Hematopoietic multipotent progenitor cell (in vitro differentiated cells): Measurements from ENCODE around the gene MKLN1. TPM values are rescaled to one million over a fixed set of nuclear protein-coding genes. Genes with fewer than 3 reads are reported as not detected.
"Not testable (repeated sequence)": the region's sequence is repeated elsewhere in the genome, so short reads cannot be mapped to it uniquely, and the experiment has no call there.

Source experiments
- DNase-seq, 3 donors: peaks; one replicate each; pipeline ENCODE4 v3.0.0-alpha.2; 2011 to 2015; ENCODE audit warnings: low read depth in 2 of 3, low spot score in 2 of 3
- total RNA-seq: library from RNA; depleted of rRNA; stranded (reverse); fragments of >200 nt; gene quantifications from one replicate; pipeline ENCODE4 v1.2.3, GENCODE V29; 2012

MKLN1 gene
- total RNA-seq, 1 donor = 27.7 TPM

GRCh38 chr7:131388126-131388525 is 60.5 kb downstream of the MKLN1 start:
- DNase-seq = no peak

DNA sequence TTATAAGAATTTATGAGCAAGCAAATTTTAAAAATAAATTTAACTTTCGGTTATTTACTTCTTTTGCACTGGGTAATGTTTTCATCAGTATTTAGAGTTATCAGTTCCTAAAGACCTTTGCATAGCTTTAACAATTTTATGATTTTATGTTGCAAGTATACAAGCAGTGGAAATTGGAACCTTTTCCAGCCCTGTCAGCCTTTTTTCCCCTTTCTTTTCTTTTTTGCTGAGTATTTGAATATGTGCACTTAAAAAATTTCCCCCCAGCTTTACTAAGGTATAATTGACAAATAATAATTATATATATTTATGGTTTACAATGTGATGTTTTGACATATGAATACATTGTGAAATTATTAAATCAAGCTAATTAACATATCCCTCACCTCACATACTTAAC is 62.6 kb downstream of the MKLN1 start:
- DNase-seq = no peak

DNA sequence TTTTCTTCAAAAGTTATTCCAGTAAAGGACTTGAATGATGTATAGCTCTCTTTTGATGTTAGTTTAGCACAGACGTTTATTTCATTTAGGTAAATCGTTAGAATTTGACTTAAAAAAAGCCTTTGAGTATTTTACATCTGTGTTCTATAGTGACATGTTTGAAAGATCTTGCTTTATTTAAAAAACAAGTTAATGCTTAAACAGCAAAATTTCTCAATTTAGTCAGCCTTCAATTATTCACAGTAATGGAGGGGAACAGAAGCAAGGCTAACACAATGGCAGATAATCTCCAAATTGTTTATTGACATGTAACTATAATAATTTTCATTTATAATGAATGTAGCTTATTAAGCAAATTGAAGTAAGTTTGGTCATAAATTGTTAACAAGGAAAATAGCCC is 63.5 kb downstream of the MKLN1 start:
- no peak for DNase-seq

- DNase-seq = no peak
These were observed 73.1 kb downstream of the MKLN1 start for GRCh38 chr7:131400681-131401176.

DNA sequence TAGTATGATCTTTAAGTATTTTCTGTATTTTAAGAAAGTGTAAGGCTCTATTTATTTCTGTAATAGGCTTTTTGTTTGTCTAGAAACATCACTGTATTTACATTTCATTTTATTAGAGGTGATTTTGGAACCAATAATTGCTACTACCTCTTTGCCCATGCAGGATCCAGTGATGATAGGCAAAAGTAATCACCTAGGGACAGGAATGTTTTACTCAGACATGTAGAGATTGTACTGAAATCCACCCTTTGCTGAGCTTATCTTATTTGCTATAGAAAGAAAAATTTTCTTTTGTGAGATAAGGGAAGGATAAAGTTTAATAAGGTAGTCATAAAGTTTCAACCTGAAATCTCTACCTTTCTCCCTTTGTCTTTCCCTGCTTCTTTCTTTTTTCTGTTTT is 73.5 kb downstream of the MKLN1 start:
- DNase-seq = no peak

- DNase-seq = no peak
These were observed 75.6 kb downstream of the MKLN1 start for GRCh38 chr7:131403322-131403721.

GRCh38 chr7:131404226-131404911 is 76.7 kb downstream of the MKLN1 start:
- DNase-seq = no peak

DNA sequence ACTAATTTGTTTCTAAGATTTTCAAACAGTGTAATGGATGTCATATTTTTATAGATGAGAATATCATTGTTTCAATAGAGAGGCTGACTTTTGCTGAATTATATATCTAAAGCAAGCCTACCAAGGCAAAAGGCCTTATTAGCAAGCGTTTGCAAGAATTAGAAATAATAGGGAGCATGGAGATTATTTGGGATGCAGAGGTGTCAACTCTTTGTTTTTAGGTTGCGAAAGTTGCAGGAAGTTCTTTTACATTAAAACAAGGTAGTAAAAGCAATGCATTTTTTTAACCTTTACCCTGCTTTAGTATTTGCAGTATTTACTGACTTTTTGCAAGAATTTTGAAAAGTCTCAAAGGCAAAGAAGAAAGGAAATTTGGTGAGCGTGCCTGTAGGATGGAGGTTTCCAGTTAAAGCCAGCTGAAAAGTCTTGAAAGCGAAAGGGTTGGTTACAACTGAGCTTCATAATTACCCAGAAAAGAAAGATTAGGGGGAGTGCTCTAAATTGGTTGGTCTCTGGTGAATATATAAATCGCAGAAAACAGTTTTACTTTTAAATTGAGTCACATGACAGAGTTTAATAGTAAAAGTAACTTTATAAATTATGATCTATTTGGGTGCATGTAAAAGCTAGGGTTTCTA is 81.6 kb downstream of the MKLN1 start:
- no peak for DNase-seq

GRCh38 chr7:131412031-131412430 is 84.4 kb downstream of the MKLN1 start:
- no peak for DNase-seq

- DNase-seq = no peak
These were observed 86.0 kb downstream of the MKLN1 start for GRCh38 chr7:131413711-131414110.

- peak in 2 of 3 donors; percentile 36 to 64 for DNase-seq
These were observed 96.6 kb downstream of the MKLN1 start for GRCh38 chr7:131424219-131424822.

- DNase-seq = no peak
These were observed 98.3 kb downstream of the MKLN1 start for GRCh38 chr7:131425992-131426391.

GRCh38 chr7:131430826-131431225 is 103.2 kb downstream of the MKLN1 start:
- not testable (repeated sequence) for DNase-seq

DNA sequence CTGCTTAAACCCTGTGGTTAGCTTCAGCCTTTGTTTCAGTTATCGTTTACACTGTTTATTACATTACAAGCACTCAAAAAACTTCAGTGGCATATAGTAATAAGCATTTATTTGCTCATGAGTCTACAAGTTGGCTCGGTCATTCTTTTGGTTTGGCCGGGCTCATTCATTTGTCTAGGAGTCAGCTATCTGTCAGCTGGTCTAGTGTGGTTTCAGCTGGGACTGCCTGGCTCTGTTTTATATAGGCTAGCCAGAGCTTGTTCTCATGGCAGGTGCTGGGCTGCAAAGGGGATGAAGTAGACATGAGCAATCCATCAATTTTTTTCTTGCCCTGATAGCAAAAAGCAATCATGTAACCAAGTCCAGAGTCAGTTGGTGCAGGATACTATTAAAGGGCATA is 103.6 kb downstream of the MKLN1 start:
- DNase-seq = no peak

- DNase-seq = no peak
These were observed 104.1 kb downstream of the MKLN1 start for GRCh38 chr7:131431756-131432155.

GRCh38 chr7:131436384-131436783 is 108.7 kb downstream of the MKLN1 start:
- no peak for DNase-seq

DNA sequence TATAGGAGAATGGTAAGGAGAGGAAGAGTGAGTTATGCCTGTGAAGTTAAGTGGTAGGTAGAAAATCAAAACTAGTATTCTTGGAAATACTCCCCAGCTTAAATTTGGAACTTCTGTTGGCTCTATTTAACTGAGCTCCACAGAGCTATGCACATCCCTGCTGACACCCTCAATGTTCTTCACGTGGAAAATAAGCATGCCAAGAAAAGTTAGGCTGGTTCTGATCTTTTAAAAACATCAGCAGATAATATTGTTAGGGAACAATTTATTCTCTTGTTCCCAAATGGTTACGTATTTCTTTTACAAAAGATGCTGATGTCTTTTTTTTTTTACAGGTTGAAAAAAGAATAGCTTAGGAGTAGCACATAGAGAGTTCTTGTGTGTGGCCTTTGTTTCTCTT is 111.3 kb downstream of the MKLN1 start:
- DNase-seq = no peak

- no peak for DNase-seq
These were observed 115.8 kb downstream of the MKLN1 start for GRCh38 chr7:131443496-131443895.

DNA sequence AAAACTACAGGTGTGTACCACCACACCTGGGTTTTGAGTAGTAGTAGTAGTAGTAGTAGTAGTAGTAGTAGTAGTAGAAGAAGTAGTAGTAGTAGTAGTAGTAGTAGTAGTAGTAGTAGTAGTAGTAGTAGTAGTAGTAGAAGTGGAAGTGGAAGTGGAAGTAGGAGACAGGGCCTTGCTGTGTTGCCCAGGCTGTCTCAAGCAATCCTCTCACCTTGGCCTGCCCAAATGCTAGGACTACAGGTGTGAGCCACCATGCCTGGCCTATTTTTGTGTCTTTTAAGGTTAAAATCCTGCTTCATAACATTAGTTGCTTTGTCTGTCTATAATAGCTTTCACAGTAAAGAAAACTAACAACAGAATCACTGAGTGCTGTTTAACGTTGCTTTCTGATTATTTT is 117.0 kb downstream of the MKLN1 start:
- no peak for DNase-seq

- no peak for DNase-seq
These were observed 121.8 kb downstream of the MKLN1 start for GRCh38 chr7:131449373-131449902.

GRCh38 chr7:131454498-131454897 is 126.8 kb downstream of the MKLN1 start:
- no peak for DNase-seq

DNA sequence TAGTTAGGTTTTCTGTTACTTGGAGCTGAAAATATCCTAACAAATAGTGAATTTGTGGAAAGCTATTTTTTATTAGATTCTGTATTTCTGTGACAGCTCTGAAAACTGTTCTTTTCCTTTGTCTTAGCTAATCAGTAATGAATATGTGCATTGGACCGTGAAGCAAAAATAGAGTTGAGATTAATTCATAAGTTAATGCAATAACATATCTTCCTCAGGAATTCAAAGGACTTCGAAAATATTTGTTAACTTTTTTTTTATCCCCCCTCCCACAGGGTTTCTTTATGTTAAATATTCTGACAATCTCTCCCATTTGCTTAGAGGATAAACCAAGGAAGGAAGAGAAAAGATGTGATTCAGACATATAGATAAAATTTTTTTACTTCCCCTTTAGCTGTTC is 127.3 kb downstream of the MKLN1 start:
- DNase-seq = peak in 1 of 3 donors; percentile 4
